Measurements from ENCODE around the gene RDH5.

RDH5 gene

GRCh38 chr12:55771736-55772135 lies 51.5 kb downstream of the RDH5 start:
- Histone ChIP-seq H3K4me3 (ENCODE audit: low read depth in 1 of 2, low read length in 2 of 2) (no peak overlapping the region), H3K36me3 (ENCODE audit: control insufficient read depth in 1 of 2, insufficient read depth in 2 of 2, low read length in 2 of 2) (peaks cover 4 to 38% of the 10 kb centered on the region in 2 donors), H3K4me1 (ENCODE audit: control insufficient read depth in 1 of 2, insufficient read depth in 2 of 2, low read length in 2 of 2) (no peaks in the 10 kb centered on the region), H3K9me3 (ENCODE audit: control insufficient read depth in 1 of 2, low read length in 2 of 2) (no peaks in the 10 kb centered on the region), H3K27ac (ENCODE audit: low read depth, low read length) (no peak overlapping the region), H3K9ac (ENCODE audit: low read depth in 1 of 2, low read length in 2 of 2) (no peak overlapping the region), H3K27me3 (ENCODE audit: control insufficient read depth in 1 of 2, insufficient read depth in 2 of 2, low read length in 2 of 2) (no peaks in the 10 kb centered on the region)
